CD14-positive monocyte (primary cell): ENCODE measurements around the gene ADD2. TPM values are rescaled to one million over a fixed set of nuclear protein-coding genes. Genes with fewer than 3 reads are reported as not detected.

ENCODE experiments used
- DNase-seq, 3 donors: peaks; one replicate each; pipeline ENCODE4 v3.0.0-alpha.2; 2011 to 2022
- H2AFZ ChIP-seq: 2 replicates; pipeline ENCODE4 v1.6.0; 2012; ENCODE audit warnings: mild to moderate bottlenecking, low read depth, low read length, inconsistent platforms; ENCODE audit not compliant: insufficient read depth, poor library complexity, severe bottlenecking
- H3K27ac ChIP-seq, 2 donors: 1 replicate in 1 of 2; 2 replicates in 1 of 2; pipeline ENCODE4 v1.5.1; 2012 to 2013; ENCODE audit warnings: low read length in 2 of 2, control low read depth in 1 of 2, inconsistent platforms in 1 of 2, low read depth in 1 of 2, mild to moderate bottlenecking in 1 of 2
- H3K27me3 ChIP-seq, 2 donors: one replicate each; pipeline versions ENCODE4 v1.6.0 to v1.6.1; 2011 to 2013; ENCODE audit warnings: low read length in 2 of 2; ENCODE audit not compliant: control insufficient read depth in 2 of 2, insufficient read depth in 2 of 2
- H3K36me3 ChIP-seq, 2 donors: replicated peaks in 1 of 2; 1 replicate in 1 of 2; 2 replicates in 1 of 2; pipeline versions ENCODE4 v1.5.1 to v1.6.1; 2012 to 2013; ENCODE audit warnings: low read length in 2 of 2, control low read depth in 1 of 2, inconsistent platforms in 1 of 2, mild to moderate bottlenecking in 1 of 2; ENCODE audit not compliant: insufficient read depth in 2 of 2, control insufficient read depth in 1 of 2
- H3K4me1 ChIP-seq, 2 donors: 1 replicate in 1 of 2; 2 replicates in 1 of 2; pipeline versions ENCODE4 v1.5.1 to v1.6.1; 2012 to 2013; ENCODE audit warnings: low read length in 2 of 2, control low read depth in 1 of 2, inconsistent platforms in 1 of 2, mild to moderate bottlenecking in 1 of 2, moderate library complexity in 1 of 2; ENCODE audit not compliant: insufficient read depth in 2 of 2, control insufficient read depth in 1 of 2
- H3K4me2 ChIP-seq: replicated peaks from 2 replicates; pipeline ENCODE3; 2012; ENCODE audit warnings: low read length, moderate library complexity, mild to moderate bottlenecking; ENCODE audit not compliant: poor library complexity, severe bottlenecking; ENCODE audit errors: extremely low read depth
- H3K4me3 ChIP-seq, 3 experiments: fragments of 200-600 bp in 1 of 3; sonication (generic) in 1 of 3; replicated peaks in 1 of 3; 1 replicate in 2 of 3; 2 replicates in 1 of 3; pipeline ENCODE4 v1.5.1; 2011 to 2013; ENCODE audit warnings: low read length in 3 of 3, mild to moderate bottlenecking in 3 of 3, control low read depth in 2 of 3, low read depth in 2 of 3, inconsistent platforms in 1 of 3, moderate library complexity in 1 of 3
- H3K79me2 ChIP-seq: 2 replicates; pipeline ENCODE4 v1.6.0; 2012; ENCODE audit warnings: mild to moderate bottlenecking, control low read depth, inconsistent platforms, low read length, moderate library complexity; ENCODE audit not compliant: insufficient read depth
- H3K9ac ChIP-seq: 2 replicates; pipeline ENCODE4 v1.6.0; 2017; ENCODE audit warnings: low read length, mild to moderate bottlenecking; ENCODE audit not compliant: insufficient read depth, poor library complexity, severe bottlenecking
- H3K9me3 ChIP-seq, 2 donors: replicated peaks in 1 of 2; 1 replicate in 1 of 2; 2 replicates in 1 of 2; pipeline versions ENCODE4 v1.5.1 to v1.6.1; 2012 to 2013; ENCODE audit warnings: low read length in 2 of 2, control low read depth in 1 of 2; ENCODE audit not compliant: control insufficient read depth in 1 of 2, insufficient read depth in 1 of 2
- H4K20me1 ChIP-seq: 2 replicates; pipeline ENCODE4 v1.6.0; 2012; ENCODE audit warnings: mild to moderate bottlenecking, low read length, control low read depth, moderate library complexity; ENCODE audit not compliant: insufficient read depth
- H3K27ac Mint-ChIP-seq, 7 donors: one replicate each; pipeline ENCODE4 v1.8.0; 2020; ENCODE audit warnings: mild to moderate bottlenecking in 7 of 7, mixed read lengths in 7 of 7, moderate library complexity in 6 of 7, inconsistent platforms in 2 of 7
- H3K27me3 Mint-ChIP-seq, 3 donors: one replicate each; pipeline ENCODE4 v1.8.0; 2021 to 2022; ENCODE audit warnings: low read depth in 3 of 3, mild to moderate bottlenecking in 3 of 3, mixed read lengths in 3 of 3, moderate library complexity in 3 of 3, inconsistent platforms in 1 of 3
- H3K36me3 Mint-ChIP-seq, 2 donors: one replicate each; pipeline ENCODE4 v1.8.0; 2020; ENCODE audit warnings: mixed read lengths in 2 of 2, inconsistent platforms in 1 of 2, mild to moderate bottlenecking in 1 of 2
- H3K4me1 Mint-ChIP-seq: one replicate; pipeline ENCODE4 v1.8.0; 2020; ENCODE audit warnings: mild to moderate bottlenecking, mixed read lengths
- H3K4me3 Mint-ChIP-seq, 2 donors: one replicate each; pipeline ENCODE4 v1.8.0; 2020; ENCODE audit warnings: mild to moderate bottlenecking in 2 of 2, mixed read lengths in 2 of 2, moderate library complexity in 1 of 2
- H3K9me3 Mint-ChIP-seq, 7 donors: one replicate each; pipeline ENCODE4 v1.8.0; 2020 to 2022; ENCODE audit warnings: mixed read lengths in 7 of 7, mild to moderate bottlenecking in 6 of 7, moderate library complexity in 6 of 7, inconsistent platforms in 2 of 7
- WGBS: methylation state at CpG from one replicate; pipeline ENCODE4 v1.1.5; 2013; ENCODE audit warnings: missing lambda C conversion rate; ENCODE audit not compliant: insufficient coverage; 5-methylcytosine and 5-hydroxymethylcytosine counted together
- intact Hi-C, 2 donors: fragments of 100-400 bp; cut with micrococcal nuclease; formaldehyde crosslinking; loops; one replicate each; pipeline versions ENCODE4 v1.15.0 to v1.15.1; 2023
- polyA plus RNA-seq, 3 donors: library from polyadenylated mRNA; depleted of rRNA in 1 of 3; unstranded in 2 of 3; stranded (reverse) in 1 of 3; fragments of 300-500 nt in 2 of 3; fragments of >200 nt in 1 of 3; fragmentation: Illumina TruSeq in 2 of 3; gene quantifications; 1 replicate in 2 of 3; 2 replicates in 1 of 3; pipeline ENCODE4 v1.2.3, GENCODE V29; 2012 to 2021
- TF ChIP-seq, protein P1 (sequence below): fragments of 200-600 bp; IDR thresholded peaks from one replicate; pipeline ENCODE4 v1.8.0; 2022; ENCODE audit warnings: antibody characterized with exemption, mild to moderate bottlenecking

ADD2 gene
- polyA plus RNA-seq, 3 donors: 0.18 to 0.56 (median 0.26) TPM

DNA sequence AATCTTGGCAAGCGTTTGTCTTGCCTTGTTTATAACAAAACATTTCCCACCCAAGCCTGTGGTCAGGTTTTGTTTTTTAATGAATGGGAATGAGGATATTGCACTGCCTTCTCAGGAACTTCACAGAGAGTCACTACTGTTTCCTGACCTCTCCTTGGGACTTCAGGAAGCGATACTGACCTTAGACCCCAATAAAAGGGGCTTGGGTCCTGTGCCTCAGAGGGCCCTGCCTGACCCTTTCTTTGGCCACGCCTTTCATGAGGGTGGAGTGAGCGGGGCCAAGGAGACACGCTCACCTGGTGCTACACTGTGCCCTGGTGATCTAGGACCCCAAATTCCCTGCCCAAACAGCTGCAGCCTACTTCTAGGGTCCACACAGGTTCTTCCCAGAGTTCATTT is 121.6 kb downstream of the ADD2 start:
- Histone ChIP-seq H3K9me3 (no peaks in the 10 kb centered on the region), H3K4me1 (peaks cover 4 to 13% of the 10 kb centered on the region in 2 donors), H2AFZ (no peak overlapping the region), H3K4me2 (no peak overlapping the region), H3K36me3 (no peaks in the 10 kb centered on the region), H3K4me3 (no peak overlapping the region), H3K9ac (no peak overlapping the region), H3K79me2 (no peaks in the 10 kb centered on the region), H3K27ac (no peak overlapping the region), H3K27me3 (no peaks in the 10 kb centered on the region), H4K20me1 (no peaks in the 10 kb centered on the region)
- DNase-seq: no peak
- Mint-ChIP-seq H3K9me3 (peaks cover 0 to 1% (median 0%) of the 10 kb centered on the region in 7 donors), H3K27ac (no peak overlapping the region), H3K4me1 (peaks cover 10% of the 10 kb centered on the region), H3K4me3 (no peak overlapping the region), H3K27me3 (peaks cover 0 to 5% (median 3%) of the 10 kb centered on the region in 3 donors), H3K36me3 (no peaks in the 10 kb centered on the region)
- WGBS: 89% methylated on average over 4 of the region's 5 CpGs
- intact Hi-C loops: no loop called here
- TF ChIP-seq, protein P1, sequence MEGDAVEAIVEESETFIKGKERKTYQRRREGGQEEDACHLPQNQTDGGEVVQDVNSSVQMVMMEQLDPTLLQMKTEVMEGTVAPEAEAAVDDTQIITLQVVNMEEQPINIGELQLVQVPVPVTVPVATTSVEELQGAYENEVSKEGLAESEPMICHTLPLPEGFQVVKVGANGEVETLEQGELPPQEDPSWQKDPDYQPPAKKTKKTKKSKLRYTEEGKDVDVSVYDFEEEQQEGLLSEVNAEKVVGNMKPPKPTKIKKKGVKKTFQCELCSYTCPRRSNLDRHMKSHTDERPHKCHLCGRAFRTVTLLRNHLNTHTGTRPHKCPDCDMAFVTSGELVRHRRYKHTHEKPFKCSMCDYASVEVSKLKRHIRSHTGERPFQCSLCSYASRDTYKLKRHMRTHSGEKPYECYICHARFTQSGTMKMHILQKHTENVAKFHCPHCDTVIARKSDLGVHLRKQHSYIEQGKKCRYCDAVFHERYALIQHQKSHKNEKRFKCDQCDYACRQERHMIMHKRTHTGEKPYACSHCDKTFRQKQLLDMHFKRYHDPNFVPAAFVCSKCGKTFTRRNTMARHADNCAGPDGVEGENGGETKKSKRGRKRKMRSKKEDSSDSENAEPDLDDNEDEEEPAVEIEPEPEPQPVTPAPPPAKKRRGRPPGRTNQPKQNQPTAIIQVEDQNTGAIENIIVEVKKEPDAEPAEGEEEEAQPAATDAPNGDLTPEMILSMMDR: no peak

DNA sequence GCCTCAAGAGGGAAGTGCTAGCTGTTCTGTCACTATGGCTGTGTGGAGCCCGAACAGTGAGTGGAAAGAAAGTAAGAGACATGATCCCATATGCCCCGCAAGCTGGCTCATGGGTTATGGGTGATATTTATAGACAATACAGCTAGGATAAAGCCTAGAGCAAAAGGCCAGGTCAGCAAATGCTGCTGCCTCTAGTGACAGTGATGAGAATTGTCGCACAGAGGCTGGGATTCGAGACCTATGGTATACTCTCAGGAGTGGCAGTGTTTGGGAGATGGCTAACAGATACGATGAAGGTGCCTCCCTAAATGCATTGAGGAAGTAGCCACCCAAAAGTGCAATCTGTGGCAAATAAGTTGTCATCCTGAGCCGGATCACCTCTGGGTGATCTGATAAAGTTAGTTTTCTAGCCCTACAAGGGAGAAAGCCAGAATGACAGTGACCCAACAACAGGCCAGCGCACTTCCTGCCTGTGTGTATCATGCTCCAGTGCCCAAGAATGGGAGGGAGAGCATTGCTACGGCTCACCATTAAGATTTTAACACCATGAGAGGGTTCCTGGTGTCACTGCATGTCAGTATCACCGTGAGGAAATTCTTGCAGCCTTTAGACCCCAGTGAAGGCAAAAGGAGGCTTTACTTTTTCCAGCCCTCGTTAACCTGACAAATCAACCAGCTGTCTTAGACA is 122.1 kb downstream of the ADD2 start:
- no peak overlapping the region for H3K4me3 ChIP-seq

More for the DNA sequence above, 122.1 kb downstream of the ADD2 start:
- H3K36me3 ChIP-seq: no peaks in the 10 kb centered on the region
- Mint-ChIP-seq H3K4me1 (peaks cover 10% of the 10 kb centered on the region), H3K9me3 (peaks cover 0 to under 1% (median 0%) of the 10 kb centered on the region in 7 donors), H3K27me3 (peaks cover 2 to 4% (median 3%) of the 10 kb centered on the region in 3 donors), H3K4me3 (no peak overlapping the region), H3K27ac (no peak overlapping the region), H3K36me3 (no peaks in the 10 kb centered on the region)
- H3K9ac ChIP-seq: no peak overlapping the region
- no peaks in the 10 kb centered on the region for H3K79me2 ChIP-seq
- TF ChIP-seq, protein P1: no peak
- H3K9me3 ChIP-seq: no peaks in the 10 kb centered on the region
- WGBS: 75% methylated on average over 8 of the region's 10 CpGs
- H4K20me1 ChIP-seq: no peaks in the 10 kb centered on the region
- no peak overlapping the region for H2AFZ ChIP-seq
- no peak overlapping the region for H3K27ac ChIP-seq
- intact Hi-C loops: no loop called here
- H3K4me2 ChIP-seq: no peak overlapping the region
- peaks cover 4 to 13% of the 10 kb centered on the region in 2 donors for H3K4me1 ChIP-seq
- H3K27me3 ChIP-seq: no peaks in the 10 kb centered on the region
- no peak for DNase-seq
